ENCODE data around the gene RIN3.

RIN3 gene

DNA sequence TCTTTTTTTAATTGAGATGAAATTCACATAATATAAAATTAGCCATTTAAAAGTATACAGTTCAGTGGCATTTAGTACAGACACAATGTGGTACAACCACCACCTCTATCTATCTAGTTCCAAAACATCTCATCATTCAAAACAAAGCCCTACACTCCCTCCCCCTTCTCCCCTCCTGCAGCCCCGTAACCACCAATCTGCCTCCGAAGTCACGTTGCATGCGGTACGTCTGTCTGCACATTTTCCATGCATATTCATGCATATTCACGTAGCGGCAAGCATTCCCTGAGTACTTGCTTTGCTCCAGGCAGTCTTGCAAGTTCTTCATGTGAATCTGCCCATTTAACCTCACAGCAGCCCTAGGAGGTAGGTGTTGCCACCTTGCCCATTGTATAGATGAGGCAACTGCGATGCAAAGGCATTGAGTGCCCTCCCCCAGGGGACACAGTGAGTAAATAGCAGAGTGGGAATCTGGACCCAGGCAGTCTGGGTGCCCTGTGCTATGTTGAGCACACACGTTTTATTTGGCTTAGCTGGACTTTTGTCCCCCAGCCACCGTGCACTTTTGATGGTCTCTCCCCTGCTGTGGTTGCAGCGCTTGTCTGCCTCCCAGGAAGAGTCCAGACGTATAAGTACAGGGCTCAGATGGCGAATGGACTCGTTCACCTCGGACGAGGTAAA lies 43.4 kb downstream of the RIN3 start:
- DNase-seq, result no peak

- no peak for DNase-seq
Measured at GRCh38 chr14:92557544-92557912, 43.9 kb downstream of the RIN3 start.

DNA sequence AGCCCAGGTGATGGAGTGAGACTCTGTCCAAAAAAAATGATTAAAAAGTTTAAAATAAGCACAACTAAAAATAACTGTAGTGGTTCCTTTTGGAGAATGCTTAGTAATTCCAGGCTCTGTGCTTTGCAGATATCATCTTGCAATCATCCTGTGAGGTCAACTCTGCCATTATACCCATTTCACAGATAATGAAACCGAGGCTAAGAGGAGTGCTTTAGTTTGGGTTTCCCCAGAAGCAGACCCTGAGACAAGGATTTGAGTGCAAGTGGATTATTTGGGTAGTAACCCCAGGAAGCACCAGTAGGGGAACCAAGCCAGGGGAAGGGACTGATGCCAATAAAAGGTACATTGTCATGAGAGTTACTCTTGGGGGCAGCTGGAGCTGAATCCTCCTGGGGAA lies 44.7 kb downstream of the RIN3 start:
- no peak for DNase-seq

DNA sequence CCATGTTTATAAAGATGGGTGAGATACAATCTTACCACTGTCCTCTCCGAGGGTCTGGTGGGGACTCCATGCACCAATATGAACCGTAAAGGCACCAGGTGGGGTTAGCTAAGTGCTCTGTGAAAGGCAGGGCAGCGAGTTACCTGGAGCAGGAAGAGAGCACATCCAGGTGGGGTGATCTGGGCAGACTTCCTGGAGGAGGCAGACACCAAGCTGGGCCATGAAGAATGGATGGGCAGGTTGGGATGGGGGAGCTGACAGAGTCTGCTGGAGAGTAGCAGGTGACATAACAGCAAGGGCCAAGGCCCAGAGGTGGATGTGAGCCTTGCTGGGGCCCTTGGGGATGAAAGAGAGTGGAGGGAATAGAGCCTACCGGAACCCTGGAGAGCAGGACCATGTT lies 45.9 kb downstream of the RIN3 start:
- DNase-seq, result no peak

GRCh38 chr14:92560106-92560865 lies 46.7 kb downstream of the RIN3 start:
- peak; percentile 42 for DNase-seq

DNA sequence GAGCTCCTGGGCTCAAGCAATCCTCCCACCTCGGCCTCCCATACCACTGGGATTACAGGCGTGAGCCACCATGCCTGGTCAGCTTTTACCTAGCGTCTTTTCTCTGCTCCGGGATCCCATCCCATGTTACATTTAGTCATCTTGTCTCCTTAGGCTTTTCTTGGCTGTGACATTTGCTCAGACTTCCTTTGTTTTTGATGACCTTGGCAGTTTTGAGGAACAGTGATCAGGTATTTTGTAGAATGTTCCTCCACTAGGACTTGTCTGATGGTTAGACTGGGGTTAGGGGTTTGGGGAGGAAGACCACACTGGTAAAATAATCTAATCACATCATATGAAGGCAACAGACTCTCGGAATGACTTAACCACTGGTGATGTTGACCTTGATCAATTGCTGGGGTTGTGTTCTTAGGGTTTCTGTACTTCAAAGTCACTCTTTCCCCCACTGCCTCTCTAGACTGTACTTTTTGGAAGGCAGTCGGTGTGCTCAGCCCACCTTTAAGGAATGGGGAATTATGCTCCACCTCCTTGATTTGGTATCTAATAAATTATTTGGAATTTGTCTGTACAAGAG lies 48.4 kb downstream of the RIN3 start:
- no peak for DNase-seq

DNA sequence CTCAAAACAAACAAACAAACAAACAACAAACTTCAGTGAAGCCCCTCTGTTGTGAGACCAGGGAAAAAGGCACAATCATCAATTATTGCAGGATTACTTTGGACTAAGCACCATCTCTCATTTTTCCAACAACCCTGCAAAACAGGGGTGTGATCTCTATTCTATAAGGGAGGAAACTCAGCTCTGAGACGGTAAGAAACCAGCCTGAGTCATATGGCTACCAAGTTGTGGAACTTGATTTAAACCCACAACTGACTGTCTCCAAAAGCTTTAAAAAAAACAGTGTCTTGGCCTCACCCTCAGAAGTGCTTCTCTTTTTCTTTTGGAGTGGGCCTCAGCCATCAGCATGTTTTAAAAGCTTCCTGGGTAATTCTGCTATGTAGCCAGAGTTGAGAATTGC lies 49.8 kb downstream of the RIN3 start:
- DNase-seq, result no peak

DNA sequence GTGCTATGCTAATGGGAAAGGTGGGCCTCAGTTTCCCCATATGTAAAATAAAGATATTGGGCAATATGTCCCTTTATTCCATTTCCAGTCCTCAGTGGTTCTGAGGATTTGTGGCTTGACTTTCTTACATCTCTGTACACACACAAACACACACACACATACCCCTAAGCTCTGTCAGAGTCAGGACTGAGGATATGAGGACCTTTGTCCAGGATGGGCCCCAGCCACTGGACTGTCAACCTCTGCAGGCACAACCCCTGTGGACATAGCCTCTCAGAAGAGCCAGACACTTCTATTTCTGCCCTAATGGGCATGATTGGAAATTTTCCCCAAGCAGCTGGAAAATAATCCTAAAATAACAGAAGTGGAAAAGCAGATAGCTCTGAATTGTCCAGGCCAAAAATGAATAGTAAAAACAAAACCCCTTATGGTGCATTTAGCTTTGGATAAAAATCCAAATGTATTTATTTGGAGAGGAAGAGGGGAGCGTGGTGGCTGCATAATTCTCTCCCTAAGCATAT lies 50.2 kb downstream of the RIN3 start:
- DNase-seq, result no peak

GRCh38 chr14:92564344-92565039 lies 50.9 kb downstream of the RIN3 start:
- DNase-seq, result no peak

GRCh38 chr14:92565040-92565717 lies 51.6 kb downstream of the RIN3 start:
- DNase-seq, result no peak

GRCh38 chr14:92565718-92566115 lies 52.1 kb downstream of the RIN3 start:
- no peak for DNase-seq

GRCh38 chr14:92567173-92567725 lies 53.7 kb downstream of the RIN3 start:
- DNase-seq, result no peak

- no peak for DNase-seq
Measured at GRCh38 chr14:92568621-92569479, 55.3 kb downstream of the RIN3 start.

- no peak for DNase-seq
Measured at GRCh38 chr14:92570674-92571262, 57.2 kb downstream of the RIN3 start.

GRCh38 chr14:92572050-92572449 lies 58.5 kb downstream of the RIN3 start:
- no peak for DNase-seq

DNA sequence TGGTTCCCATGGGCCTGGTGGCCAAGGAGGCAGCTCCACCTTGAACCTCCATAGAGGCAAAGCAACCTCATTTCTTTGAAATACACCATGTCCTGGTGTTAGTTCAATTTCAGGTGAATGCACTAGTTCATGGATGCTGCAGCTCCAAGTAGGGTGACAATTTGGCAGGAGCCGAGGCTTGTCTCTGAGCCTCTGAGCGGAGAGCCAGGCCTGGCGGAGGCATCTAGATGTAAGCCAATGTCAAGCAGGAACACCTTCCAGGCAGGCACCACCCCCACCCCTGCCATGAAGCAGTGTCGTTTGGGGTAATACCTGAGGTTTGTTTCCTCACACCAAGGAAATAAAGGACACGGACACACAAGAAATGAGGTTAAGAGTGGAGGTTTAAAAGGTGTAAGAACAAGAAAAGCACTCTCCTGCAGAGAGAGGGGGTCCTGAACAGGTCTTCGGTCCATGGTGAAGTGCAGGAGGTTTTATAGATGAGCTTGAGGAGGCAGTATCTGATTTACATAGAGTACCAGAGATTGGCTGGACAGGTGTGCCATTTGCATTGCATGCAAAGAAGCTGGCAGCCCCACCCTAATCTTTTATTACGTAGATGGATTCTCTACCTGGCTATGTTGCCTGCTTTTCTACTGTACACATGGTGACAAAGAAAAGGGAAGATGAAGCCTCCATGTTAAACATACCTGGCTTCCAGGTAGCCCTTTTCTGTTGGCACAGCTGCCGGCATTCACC lies 60.3 kb downstream of the RIN3 start:
- DNase-seq, result no peak

DNA sequence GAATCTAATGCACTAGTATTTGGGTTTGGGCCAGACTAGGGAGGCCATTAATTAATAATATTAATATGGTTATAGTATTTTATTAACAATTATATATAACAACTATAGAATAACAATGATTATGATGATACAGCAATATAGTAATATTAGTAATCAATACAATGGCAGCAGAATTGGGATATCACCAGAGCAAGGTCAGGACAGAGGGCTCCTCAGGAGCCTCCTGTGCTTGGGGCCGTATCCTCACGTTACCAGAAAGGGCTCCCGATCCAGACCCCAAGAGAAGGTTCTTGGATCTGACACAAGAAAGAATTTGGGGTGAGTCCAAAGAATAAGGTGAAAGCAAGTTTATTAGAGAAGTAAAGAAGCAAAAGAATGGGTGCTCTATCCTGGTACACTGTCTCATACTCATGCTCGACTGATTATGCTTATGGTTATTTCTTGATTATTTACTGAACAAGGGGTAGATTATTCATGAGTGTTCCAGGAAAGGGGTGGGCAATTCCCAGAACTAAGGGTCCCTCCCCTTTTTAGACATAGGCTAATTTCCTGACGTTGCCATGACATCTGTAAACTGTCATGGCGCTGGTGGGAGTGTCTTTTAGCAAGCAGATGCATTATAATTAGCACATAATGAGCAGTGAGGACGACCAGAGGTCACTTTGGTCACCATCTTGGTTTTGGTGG lies 61.6 kb downstream of the RIN3 start:
- no peak for DNase-seq

- no peak for DNase-seq
Measured at GRCh38 chr14:92575748-92576303, 62.2 kb downstream of the RIN3 start.

- DNase-seq, result peak; percentile 34
Measured at GRCh38 chr14:92577321-92577742, 63.8 kb downstream of the RIN3 start.
